AG04449 (cell line): ENCODE measurements around the gene RSBN1.
"Not testable (repeated sequence)": the region's sequence is repeated elsewhere in the genome, so short reads cannot be mapped to it uniquely, and the experiment has no call there.

Source experiments
- CTCF ChIA-PET: fragments of 350-600 bp; formaldehyde crosslinking; extraction: SDS; loops from one replicate; lab custom pipeline; 2021; ENCODE audit warnings: antibody characterized with exemption; lab: Yijun Ruan, JAX
- POLR2A ChIA-PET: fragments of 400-600, 350-600 bp; formaldehyde crosslinking; extraction: SDS; loops from one replicate; lab custom pipeline; 2020; ENCODE audit warnings: antibody characterized with exemption, inconsistent platforms; lab: Yijun Ruan, JAX
- DNase-seq: peaks from one replicate; pipeline ENCODE4 v3.0.0-alpha.2; 2010; ENCODE audit warnings: low read depth, low spot score
- H3K4me3 ChIP-seq: 2 replicates; pipeline ENCODE4 v1.5.1; 2011; ENCODE audit warnings: low read depth, mild to moderate bottlenecking, control low read depth, low read length
- TF ChIP-seq, protein P1 (sequence below): IDR thresholded peaks from one replicate; pipeline ENCODE4 v1.5.1; 2011; ENCODE audit warnings: mild to moderate bottlenecking, moderate library complexity, low read length, control low read depth, inconsistent platforms; ENCODE audit not compliant: insufficient read depth; ENCODE audit errors: missing control alignments

RSBN1 gene

DNA sequence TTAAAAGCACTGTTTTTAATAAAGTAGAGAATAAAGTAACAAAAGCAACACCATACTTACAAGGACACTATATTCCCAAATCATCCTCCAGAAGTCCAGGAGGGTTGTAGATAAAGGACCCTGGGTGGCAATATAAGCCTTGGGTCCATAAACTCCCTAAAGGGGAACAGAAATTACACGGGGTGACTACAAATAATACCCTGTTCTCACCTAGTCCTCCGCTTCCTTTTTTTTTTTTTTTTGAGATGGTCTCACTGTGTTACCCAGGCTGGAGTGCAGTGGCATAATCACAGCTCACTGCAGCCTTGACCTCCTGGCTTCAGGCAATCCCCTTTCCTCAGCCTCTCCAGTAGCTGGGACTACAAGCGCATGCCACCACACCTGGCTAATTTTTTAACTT is 46.1 kb upstream of the RSBN1 start:
- no peak for DNase-seq
- ChIA-PET POLR2A (no interaction called here), CTCF (no interaction called here)
- H3K4me3 ChIP-seq = no peak overlapping the region
- TF ChIP-seq, protein P1, sequence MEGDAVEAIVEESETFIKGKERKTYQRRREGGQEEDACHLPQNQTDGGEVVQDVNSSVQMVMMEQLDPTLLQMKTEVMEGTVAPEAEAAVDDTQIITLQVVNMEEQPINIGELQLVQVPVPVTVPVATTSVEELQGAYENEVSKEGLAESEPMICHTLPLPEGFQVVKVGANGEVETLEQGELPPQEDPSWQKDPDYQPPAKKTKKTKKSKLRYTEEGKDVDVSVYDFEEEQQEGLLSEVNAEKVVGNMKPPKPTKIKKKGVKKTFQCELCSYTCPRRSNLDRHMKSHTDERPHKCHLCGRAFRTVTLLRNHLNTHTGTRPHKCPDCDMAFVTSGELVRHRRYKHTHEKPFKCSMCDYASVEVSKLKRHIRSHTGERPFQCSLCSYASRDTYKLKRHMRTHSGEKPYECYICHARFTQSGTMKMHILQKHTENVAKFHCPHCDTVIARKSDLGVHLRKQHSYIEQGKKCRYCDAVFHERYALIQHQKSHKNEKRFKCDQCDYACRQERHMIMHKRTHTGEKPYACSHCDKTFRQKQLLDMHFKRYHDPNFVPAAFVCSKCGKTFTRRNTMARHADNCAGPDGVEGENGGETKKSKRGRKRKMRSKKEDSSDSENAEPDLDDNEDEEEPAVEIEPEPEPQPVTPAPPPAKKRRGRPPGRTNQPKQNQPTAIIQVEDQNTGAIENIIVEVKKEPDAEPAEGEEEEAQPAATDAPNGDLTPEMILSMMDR = no peak

DNA sequence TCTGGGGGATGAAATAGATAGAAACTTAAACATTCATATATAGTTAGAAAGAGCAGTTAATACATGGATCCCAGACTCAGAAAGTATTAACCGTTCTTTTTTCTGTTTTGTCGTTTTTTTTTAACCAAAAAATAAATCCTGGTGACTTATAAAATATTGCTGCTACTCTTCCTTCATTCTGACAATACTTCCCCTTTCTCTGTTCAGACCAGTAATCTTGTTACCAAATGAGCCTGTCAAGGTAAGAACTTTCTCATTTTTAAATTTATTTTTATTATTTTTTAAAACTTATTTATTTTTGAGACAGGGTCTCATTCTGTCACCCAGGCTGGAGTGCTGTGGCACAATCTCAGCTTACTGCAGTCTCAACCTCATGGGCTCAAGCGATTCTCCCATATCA is 45.5 kb upstream of the RSBN1 start:
- TF ChIP-seq, protein P1 = no peak
- DNase-seq = no peak
- no peak overlapping the region for H3K4me3 ChIP-seq
- ChIA-PET POLR2A (no interaction called here), CTCF (no interaction called here)

DNA sequence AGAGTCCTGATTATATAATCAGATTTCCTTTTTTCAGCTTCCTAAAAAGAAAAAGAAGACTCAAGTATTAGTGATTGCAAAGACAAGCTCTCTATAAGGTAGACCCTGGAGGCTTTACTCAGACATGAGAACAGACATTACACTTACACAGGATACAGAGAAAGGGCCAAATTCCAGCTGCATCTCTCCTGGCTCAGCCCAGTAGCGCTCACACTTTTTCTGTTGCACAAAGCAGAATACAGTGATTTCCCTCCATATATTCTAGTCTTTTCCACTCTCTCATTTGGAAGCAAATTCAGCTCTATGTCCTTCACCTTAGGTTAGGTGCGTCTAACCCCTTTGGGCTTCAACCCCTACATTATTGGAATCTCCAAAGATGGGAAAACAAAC is 44.1 kb upstream of the RSBN1 start:
- TF ChIP-seq, protein P1 = no peak
- H3K4me3 ChIP-seq = no peak overlapping the region
- no peak for DNase-seq
- POLR2A ChIA-PET = interaction anchor here (1.0 kb wide), 1 partner anchor 48 kb away, joined by 3 read pairs; the partner anchor contains the start of gene AP4B1
- CTCF ChIA-PET = interaction anchor here (1.1 to 1.6 kb wide), 5 partner anchors 18 to 427 kb away, joined by 3 to 6 read pairs (median 5); no protein-coding TSS in a partner anchor

DNA sequence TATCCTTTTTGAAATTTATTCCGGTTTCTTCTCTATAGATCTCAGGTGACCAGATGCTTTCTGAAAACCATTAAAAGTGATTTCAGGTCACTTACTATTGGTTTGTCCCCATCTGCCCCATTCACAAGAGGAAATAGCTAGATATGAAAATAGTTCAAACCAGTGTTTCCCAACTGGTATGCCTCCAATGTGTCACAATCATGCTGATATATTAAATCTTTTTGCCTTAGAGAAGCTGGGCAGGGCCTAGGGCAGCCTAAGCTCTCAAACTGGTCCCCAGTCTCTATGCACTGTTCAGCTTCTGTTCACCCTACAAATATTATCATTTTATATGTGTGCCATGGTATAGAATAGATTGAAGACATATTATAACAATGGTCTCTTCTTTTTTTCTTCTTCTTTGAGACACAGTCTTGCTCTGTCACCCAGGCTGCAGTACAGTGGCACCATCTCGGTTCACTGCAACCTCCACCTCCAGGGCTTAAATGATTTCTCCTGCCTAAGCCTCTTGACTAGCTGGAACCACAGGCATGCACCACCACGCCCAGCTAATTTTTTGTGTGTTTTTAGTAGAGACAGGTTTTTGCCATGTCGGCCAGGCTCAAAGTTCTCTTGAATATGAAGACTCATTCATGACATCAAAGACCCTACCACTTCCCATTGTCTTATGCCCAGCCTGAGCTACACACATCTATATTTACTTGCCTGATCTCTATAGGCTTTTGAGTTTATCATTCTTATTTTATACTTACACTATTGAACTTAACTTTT is 43.5 kb upstream of the RSBN1 start:
- DNase-seq = no peak
- no peak overlapping the region for H3K4me3 ChIP-seq
- TF ChIP-seq, protein P1 = no peak
- ChIA-PET CTCF (interaction anchor here (1.1 to 1.6 kb wide), 5 partner anchors 17 to 427 kb away, joined by 3 to 6 read pairs (median 5); no protein-coding TSS in a partner anchor), POLR2A (interaction anchor here (1.0 kb wide), 1 partner anchor 49 kb away, joined by 3 read pairs; the partner anchor contains the start of gene AP4B1)

DNA sequence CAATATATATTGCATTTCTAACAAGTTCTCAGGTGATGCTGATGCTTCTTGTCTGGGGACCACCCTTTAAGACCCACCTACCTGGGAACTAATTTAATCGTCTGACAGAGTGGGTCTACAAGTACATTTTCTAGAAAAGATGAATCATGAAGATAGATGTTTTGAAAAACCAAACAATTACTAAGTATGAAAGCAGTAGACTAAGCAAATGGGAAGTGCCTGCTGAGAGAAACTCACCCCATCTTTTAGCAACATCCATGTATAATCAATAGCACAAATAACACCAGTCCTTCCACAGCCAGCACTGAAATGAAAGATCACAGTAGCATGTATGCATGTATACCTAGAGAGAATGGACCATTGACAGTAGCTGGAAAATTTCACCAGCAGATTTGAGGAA is 42.0 kb upstream of the RSBN1 start:
- POLR2A ChIA-PET = interaction anchor here (1.0 kb wide), 1 partner anchor 50 kb away, joined by 3 read pairs; the partner anchor contains the start of gene AP4B1
- CTCF ChIA-PET = interaction anchor here (0.6 kb wide), 1 partner anchor 19 kb away, joined by 3 read pairs; no protein-coding TSS in a partner anchor
- TF ChIP-seq, protein P1 = no peak
- H3K4me3 ChIP-seq = no peak overlapping the region
- no peak for DNase-seq

DNA sequence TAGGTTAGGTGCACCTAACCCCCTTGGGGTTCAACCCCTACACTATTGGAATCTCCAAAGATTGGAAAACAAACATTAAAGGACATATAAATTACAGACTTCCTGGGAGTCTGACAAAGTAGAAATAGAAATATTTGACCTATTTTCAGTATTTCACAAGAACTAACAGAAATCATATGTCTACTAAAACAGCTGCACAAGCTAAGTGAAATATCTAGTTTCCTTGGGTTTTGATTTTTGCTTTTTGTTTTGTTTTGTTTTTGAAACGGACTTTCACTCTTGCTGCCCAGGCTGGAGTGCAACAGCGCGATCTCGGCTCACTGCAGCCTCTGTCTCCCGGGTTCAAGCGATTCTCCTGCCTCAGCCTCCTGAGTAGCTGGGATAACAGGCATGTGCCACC is 40.4 kb upstream of the RSBN1 start:
- POLR2A ChIA-PET, H3K4me3 ChIP-seq, CTCF ChIA-PET: not testable (repeated sequence)

More for the DNA sequence above, 40.4 kb upstream of the RSBN1 start:
- not testable (repeated sequence) for DNase-seq
